WTC11 (cell line): ENCODE results near the gene TTC8. TPM values are rescaled to one million over a fixed set of nuclear protein-coding genes. Genes with fewer than 3 reads are reported as not detected.

ENCODE experiments used
- ATAC-seq: fragments of 200-7000 bp; cut with Tn5 transposase; 2 replicates; pipeline ENCODE4 v1.10.0; 2021; ENCODE audit warnings: mild to moderate bottlenecking, moderate library complexity
- CTCF ChIA-PET: fragments of 300-600 bp; sonication (Branson Sonifier 250); formaldehyde crosslinking; loops from one replicate; lab custom pipeline; 2021; ENCODE audit warnings: antibody characterized with exemption; lab: Charles Lee
- POLR2A ChIA-PET: fragments of 350-600 bp; sonication (Branson Sonifier 250); formaldehyde crosslinking; loops from one replicate; lab custom pipeline; 2021; ENCODE audit warnings: antibody characterized with exemption; lab: Charles Lee
- DNase-seq: peaks from one replicate; pipeline ENCODE4 v3.0.0; 2021; ENCODE audit warnings: low spot score
- H3K27ac Mint-ChIP-seq: 2 replicates; pipeline ENCODE4 v1.8.0; 2021; ENCODE audit warnings: mixed read lengths
- H3K27me3 Mint-ChIP-seq: 2 replicates; pipeline ENCODE4 v1.8.0; 2021; ENCODE audit warnings: low read depth, mild to moderate bottlenecking, moderate library complexity, mixed read lengths
- H3K36me3 Mint-ChIP-seq: 2 replicates; pipeline ENCODE4 v1.8.0; 2021; ENCODE audit warnings: mixed read lengths
- H3K4me1 Mint-ChIP-seq: 2 replicates; pipeline ENCODE4 v1.8.0; 2022; ENCODE audit warnings: mixed read lengths
- H3K4me3 Mint-ChIP-seq: 2 replicates; pipeline ENCODE4 v1.8.0; 2021; ENCODE audit warnings: mild to moderate bottlenecking, moderate library complexity, mixed read lengths
- H3K9me3 Mint-ChIP-seq: 2 replicates; pipeline ENCODE4 v1.8.0; 2021; ENCODE audit warnings: mixed read lengths
- CREB1 ChIP-seq: sonication (generic); formaldehyde crosslinking; IDR thresholded peaks from 2 replicates; pipeline ENCODE4 v1.8.0; 2023; ENCODE audit warnings: mild to moderate bottlenecking, missing genetic modification reagents
- CREM ChIP-seq: sonication (generic); formaldehyde crosslinking; IDR thresholded peaks from 2 replicates; pipeline ENCODE4 v1.8.1; 2022; ENCODE audit warnings: mild to moderate bottlenecking, missing genetic modification reagents, moderate library complexity
- E2F5 ChIP-seq: sonication (generic); formaldehyde crosslinking; IDR thresholded peaks from 2 replicates; pipeline ENCODE4 v1.8.1; 2022; ENCODE audit warnings: mild to moderate bottlenecking, moderate library complexity, missing genetic modification reagents
- FOXK1 ChIP-seq: sonication (generic); formaldehyde crosslinking; IDR thresholded peaks from 2 replicates; pipeline ENCODE4 v1.8.0; 2022; ENCODE audit warnings: mild to moderate bottlenecking, moderate library complexity, missing genetic modification reagents
- GABPB1 ChIP-seq: sonication (generic); formaldehyde crosslinking; IDR thresholded peaks from 2 replicates; pipeline ENCODE4 v1.8.1; 2023; ENCODE audit warnings: mild to moderate bottlenecking, missing genetic modification reagents
- HMGA2 ChIP-seq: fragments of 250-450 bp; sonication (Bioruptor Pico); IDR thresholded peaks from 2 replicates; pipeline ENCODE4 v1.4.0; 2021; ENCODE audit warnings: mild to moderate bottlenecking, moderate library complexity
- HMGXB4 ChIP-seq: sonication (generic); formaldehyde crosslinking; IDR thresholded peaks from 2 replicates; pipeline ENCODE4 v1.8.1; 2023; ENCODE audit warnings: mild to moderate bottlenecking, moderate library complexity, missing genetic modification reagents
- MAX ChIP-seq: sonication (generic); formaldehyde crosslinking; IDR thresholded peaks from 2 replicates; pipeline ENCODE4 v1.8.0; 2022; ENCODE audit warnings: mild to moderate bottlenecking, missing genetic modification reagents
- NFE2L1 ChIP-seq: sonication (generic); formaldehyde crosslinking; IDR thresholded peaks from 2 replicates; pipeline ENCODE4 v1.8.1; 2023; ENCODE audit warnings: missing genetic modification reagents
- NR1H2 ChIP-seq: sonication (generic); formaldehyde crosslinking; IDR thresholded peaks from 2 replicates; pipeline ENCODE4 v1.9.0; 2021; ENCODE audit warnings: mild to moderate bottlenecking, moderate library complexity, missing genetic modification reagents
- NR2C2 ChIP-seq: sonication (generic); formaldehyde crosslinking; IDR thresholded peaks from 2 replicates; pipeline ENCODE4 v1.8.0; 2022; ENCODE audit warnings: mild to moderate bottlenecking, missing genetic modification reagents
- TEAD1 ChIP-seq: sonication (generic); formaldehyde crosslinking; IDR thresholded peaks from 2 replicates; pipeline ENCODE4 v1.8.0; 2022; ENCODE audit warnings: mild to moderate bottlenecking, missing genetic modification reagents
- TEAD4 ChIP-seq: sonication (generic); formaldehyde crosslinking; IDR thresholded peaks from 2 replicates; pipeline ENCODE4 v1.8.0; 2022; ENCODE audit warnings: mild to moderate bottlenecking, missing genetic modification reagents
- TP53 ChIP-seq: sonication (generic); formaldehyde crosslinking; IDR thresholded peaks from 2 replicates; pipeline ENCODE4 v1.8.1; 2023; ENCODE audit warnings: mild to moderate bottlenecking, missing genetic modification reagents
- ZNF423 ChIP-seq: fragments of 250-450 bp; sonication (Bioruptor Pico); IDR thresholded peaks from 2 replicates; pipeline ENCODE4 v2.1.2; 2022; ENCODE audit warnings: mild to moderate bottlenecking, moderate library complexity
- ZNF512 ChIP-seq: sonication (generic); formaldehyde crosslinking; IDR thresholded peaks from 2 replicates; pipeline ENCODE4 v1.8.1; 2022; ENCODE audit warnings: missing genetic modification reagents, borderline replicate concordance
- ZSCAN18 ChIP-seq: fragments of 250-450 bp; sonication (Bioruptor Pico); IDR thresholded peaks from 2 replicates; pipeline ENCODE4 v2.1.2; 2022; ENCODE audit warnings: mild to moderate bottlenecking, moderate library complexity
- total RNA-seq: library from RNA; stranded (reverse); gene quantifications from 3 replicates; pipeline ENCODE4 v1.2.3, GENCODE V29; 2021
- TF ChIP-seq, protein P1 (sequence below): fragments of 250-450 bp; sonication (Bioruptor Pico); conservative IDR thresholded peaks from 2 replicates; pipeline ENCODE4 v1.9.0; 2021; ENCODE audit warnings: mild to moderate bottlenecking
- TF ChIP-seq, protein P2 (sequence below): fragments of 200-600 bp; IDR thresholded peaks from 2 replicates; pipeline ENCODE4 v1.8.0; 2022; ENCODE audit warnings: antibody characterized with exemption
- TF ChIP-seq, protein P3 (sequence below): sonication (generic); formaldehyde crosslinking; IDR thresholded peaks from 2 replicates; pipeline ENCODE4 v1.8.1; 2022; ENCODE audit warnings: mild to moderate bottlenecking, missing genetic modification reagents, moderate library complexity, borderline replicate concordance
- TF ChIP-seq, protein P4 (sequence below): sonication (generic); formaldehyde crosslinking; IDR thresholded peaks from 2 replicates; pipeline ENCODE4 v1.8.0; 2023; ENCODE audit warnings: missing genetic modification reagents

The TTC8 gene
- total RNA-seq, 1 experiment from 2014 or later, result 13.8 TPM

DNA sequence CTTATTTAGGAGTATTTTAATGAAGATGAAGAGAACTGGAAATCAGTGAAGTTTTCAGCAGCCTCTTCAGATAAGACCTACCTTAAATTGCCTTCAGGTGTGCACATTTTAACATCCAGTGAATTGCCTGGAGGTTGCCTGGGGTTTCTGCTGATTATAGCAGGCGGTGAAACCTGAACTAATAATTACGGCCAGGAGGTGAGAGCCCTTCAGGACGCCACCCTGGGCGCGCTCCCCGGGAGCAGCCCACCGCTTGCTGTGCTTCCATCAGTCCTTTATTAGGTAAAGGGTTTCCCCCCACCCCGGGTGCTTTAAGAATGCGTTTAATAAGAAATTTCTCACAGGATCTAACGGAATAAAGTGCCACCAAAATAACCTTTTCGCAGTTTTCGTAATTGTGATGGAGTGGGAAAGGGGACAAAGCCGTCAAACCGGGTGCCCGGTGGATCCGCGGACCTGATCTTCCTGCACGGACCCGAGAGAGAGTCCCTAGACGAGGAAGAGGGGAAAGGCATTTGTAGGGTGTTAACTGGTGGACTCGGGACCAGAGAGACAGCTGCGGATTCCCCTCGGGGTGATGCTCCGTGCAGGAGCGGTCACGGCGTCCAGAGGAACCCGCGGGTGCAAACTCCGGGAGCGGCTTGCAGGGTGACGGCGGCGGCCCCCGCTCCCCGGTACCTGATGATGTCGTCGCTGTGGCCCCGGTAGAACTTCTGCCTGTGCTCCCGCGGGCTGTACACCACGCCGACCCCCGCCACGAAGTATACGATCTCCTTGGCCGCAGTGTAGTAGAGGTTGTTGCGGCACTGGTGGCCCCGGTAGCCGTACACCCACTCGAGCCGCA, 32.6 kb upstream of the TTC8 start (continued):
- TF ChIP-seq ZNF423 (peak; percentile 89), FOXK1 (peak; percentile 9; the same call in 1 of the 2 replicates)

- Mint-ChIP-seq H3K4me1 (no peaks in the 10 kb centered on the region), H3K4me3 (peak within 1 kb of the TSS; percentile 81), H3K27ac (no peak within 1 kb of the TSS), H3K36me3 (no peaks in the 10 kb centered on the region), H3K27me3 (peaks cover 72% of the 10 kb centered on the region), H3K9me3 (no peaks in the 10 kb centered on the region)
- ATAC-seq (peak; percentile 94), DNase-seq (peak; percentile 84)
- ChIA-PET POLR2A (no interaction called here), CTCF (interaction anchor here (0.6 to 1.4 kb wide), 6 partner anchors 32 to 125 kb away, joined by 3 to 6 read pairs (median 3); partner anchors contain the start of gene TTC8)
- 0 out of 2 replicates have a peak, but pooled peaks have one; percentile 44 for TF ChIP-seq NR2C2 (CRISPR knock-in tag)
- TF ChIP-seq, protein P1, sequence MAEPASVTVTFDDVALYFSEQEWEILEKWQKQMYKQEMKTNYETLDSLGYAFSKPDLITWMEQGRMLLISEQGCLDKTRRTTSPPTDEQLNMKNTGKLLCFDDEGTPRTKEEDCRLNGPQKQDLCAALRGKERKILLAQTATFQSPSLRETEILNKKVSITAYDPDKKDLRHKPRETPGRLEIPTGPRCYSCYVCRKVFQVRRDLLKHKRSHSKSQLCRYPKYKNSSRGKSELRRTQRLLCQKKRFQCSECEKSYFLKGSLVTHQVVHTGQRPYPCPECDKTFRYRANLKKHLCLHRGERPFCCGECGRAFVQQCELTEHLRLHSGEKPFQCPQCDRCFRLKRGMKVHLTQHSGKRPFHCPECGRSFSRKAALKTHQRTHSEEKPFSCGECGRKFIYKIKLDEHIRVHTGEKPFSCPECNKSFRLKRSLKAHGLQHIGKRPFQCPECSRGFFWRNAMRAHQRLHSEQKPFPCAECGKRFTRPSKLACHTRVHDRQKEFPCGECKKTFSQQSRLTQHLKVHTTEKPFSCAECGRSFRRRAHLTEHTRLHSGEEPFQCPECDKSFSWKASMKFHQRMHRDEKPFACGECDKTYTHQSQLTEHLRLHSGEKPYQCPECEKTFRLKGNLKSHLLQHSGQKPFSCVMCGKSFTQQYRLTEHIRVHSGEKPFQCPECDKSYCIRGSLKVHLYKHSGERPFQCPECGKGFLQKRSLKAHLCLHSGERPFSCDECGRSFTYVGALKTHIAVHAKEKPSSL (CRISPR knock-in tag), result no peak
- no peak for TF ChIP-seq CREB1 (CRISPR knock-in tag)
- peak; percentile 8; the same call in 1 of the 2 replicates for TF ChIP-seq FOXK1
- 0 out of 2 replicates have a peak, but pooled peaks have one; percentile 58 for TF ChIP-seq ZNF423
- TF ChIP-seq, protein P2, sequence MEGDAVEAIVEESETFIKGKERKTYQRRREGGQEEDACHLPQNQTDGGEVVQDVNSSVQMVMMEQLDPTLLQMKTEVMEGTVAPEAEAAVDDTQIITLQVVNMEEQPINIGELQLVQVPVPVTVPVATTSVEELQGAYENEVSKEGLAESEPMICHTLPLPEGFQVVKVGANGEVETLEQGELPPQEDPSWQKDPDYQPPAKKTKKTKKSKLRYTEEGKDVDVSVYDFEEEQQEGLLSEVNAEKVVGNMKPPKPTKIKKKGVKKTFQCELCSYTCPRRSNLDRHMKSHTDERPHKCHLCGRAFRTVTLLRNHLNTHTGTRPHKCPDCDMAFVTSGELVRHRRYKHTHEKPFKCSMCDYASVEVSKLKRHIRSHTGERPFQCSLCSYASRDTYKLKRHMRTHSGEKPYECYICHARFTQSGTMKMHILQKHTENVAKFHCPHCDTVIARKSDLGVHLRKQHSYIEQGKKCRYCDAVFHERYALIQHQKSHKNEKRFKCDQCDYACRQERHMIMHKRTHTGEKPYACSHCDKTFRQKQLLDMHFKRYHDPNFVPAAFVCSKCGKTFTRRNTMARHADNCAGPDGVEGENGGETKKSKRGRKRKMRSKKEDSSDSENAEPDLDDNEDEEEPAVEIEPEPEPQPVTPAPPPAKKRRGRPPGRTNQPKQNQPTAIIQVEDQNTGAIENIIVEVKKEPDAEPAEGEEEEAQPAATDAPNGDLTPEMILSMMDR, result no peak
- no peak for TF ChIP-seq NFE2L1 (CRISPR knock-in tag)
- TF ChIP-seq CREM (CRISPR knock-in tag), result peak; percentile 69; the same call in 1 of the 2 replicates
- peak; percentile 72; the same call in 1 of the 2 replicates for TF ChIP-seq E2F5 (CRISPR knock-in tag)
- no peak for TF ChIP-seq NR1H2
- no peak for TF ChIP-seq ZSCAN18
- TF ChIP-seq MAX (CRISPR knock-in tag), result peak; percentile 49; the same call in 1 of the 2 replicates
- TF ChIP-seq HMGA2 (CRISPR knock-in tag), result no peak
- TF ChIP-seq TEAD1 (CRISPR knock-in tag), result peak; percentile 55; the same call in 1 of the 2 replicates
- TF ChIP-seq TEAD4 (CRISPR knock-in tag), result no peak
- TF ChIP-seq ZNF512 (CRISPR knock-in tag), result no peak
- no peak for TF ChIP-seq TP53 (CRISPR knock-in tag)
- 0 out of 2 replicates have a peak, but pooled peaks have one; percentile 15 for TF ChIP-seq GABPB1 (CRISPR knock-in tag)
- TF ChIP-seq, protein P3, sequence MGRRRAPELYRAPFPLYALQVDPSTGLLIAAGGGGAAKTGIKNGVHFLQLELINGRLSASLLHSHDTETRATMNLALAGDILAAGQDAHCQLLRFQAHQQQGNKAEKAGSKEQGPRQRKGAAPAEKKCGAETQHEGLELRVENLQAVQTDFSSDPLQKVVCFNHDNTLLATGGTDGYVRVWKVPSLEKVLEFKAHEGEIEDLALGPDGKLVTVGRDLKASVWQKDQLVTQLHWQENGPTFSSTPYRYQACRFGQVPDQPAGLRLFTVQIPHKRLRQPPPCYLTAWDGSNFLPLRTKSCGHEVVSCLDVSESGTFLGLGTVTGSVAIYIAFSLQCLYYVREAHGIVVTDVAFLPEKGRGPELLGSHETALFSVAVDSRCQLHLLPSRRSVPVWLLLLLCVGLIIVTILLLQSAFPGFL, result no peak
- TF ChIP-seq HMGXB4 (CRISPR knock-in tag), result 0 out of 2 replicates have a peak, but pooled peaks have one; percentile 59
- TF ChIP-seq, protein P4, sequence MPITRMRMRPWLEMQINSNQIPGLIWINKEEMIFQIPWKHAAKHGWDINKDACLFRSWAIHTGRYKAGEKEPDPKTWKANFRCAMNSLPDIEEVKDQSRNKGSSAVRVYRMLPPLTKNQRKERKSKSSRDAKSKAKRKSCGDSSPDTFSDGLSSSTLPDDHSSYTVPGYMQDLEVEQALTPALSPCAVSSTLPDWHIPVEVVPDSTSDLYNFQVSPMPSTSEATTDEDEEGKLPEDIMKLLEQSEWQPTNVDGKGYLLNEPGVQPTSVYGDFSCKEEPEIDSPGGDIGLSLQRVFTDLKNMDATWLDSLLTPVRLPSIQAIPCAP (CRISPR knock-in tag), result no peak
Measured at GRCh38 chr14:88792473-88793258, 31.8 kb upstream of the TTC8 start, which contains the start of gene EML5. EML5 (minus strand) TSS chr14:88792953; CDS start chr14:88792503, 450 bp downstream.
